IMR-90 (cell line): ENCODE results near the gene SERPINE2. TPM values are rescaled to one million over a fixed set of nuclear protein-coding genes. Genes with fewer than 3 reads are reported as not detected.
A peak's percentile ranks its signal among the peaks of the same experiment; 100 is the strongest.

Source experiments
- ATAC-seq: fragments of 200-7000 bp; cut with Tn5 transposase; 2 replicates; pipeline ENCODE4 v1.9.1; 2020; ENCODE audit warnings: low read depth, mild to moderate bottlenecking, moderate library complexity
- BruUV-seq: library from RNA; stranded (reverse); fragments of 400-500 nt; replicated peaks from 2 replicates; lab custom pipeline; 2021; lab: Mats Ljungman, UMichigan
- CTCF ChIA-PET: fragments of 300-600 bp; formaldehyde crosslinking; extraction: SDS; loops from one replicate; lab custom pipeline; 2021; ENCODE audit warnings: antibody characterized with exemption; lab: Yijun Ruan, JAX
- POLR2A ChIA-PET: fragments of 300-600 bp; sonication (Branson Sonifier 250); formaldehyde crosslinking; loops from one replicate; lab custom pipeline; 2022; ENCODE audit warnings: antibody characterized with exemption; ENCODE audit not compliant: unreplicated experiment; lab: Charles Lee
- DNase-seq: peaks from one replicate; pipeline ENCODE4 v3.0.0; 2013
- H2AFZ ChIP-seq: replicated peaks from 2 replicates; pipeline ENCODE3; 2013; ENCODE audit warnings: low read length, mild to moderate bottlenecking; ENCODE audit not compliant: poor library complexity
- H2AK5ac ChIP-seq: 2 replicates; pipeline ENCODE4 v1.6.1; 2013; ENCODE audit warnings: low read depth, low read length, inconsistent platforms
- H2AK9ac ChIP-seq: replicated peaks from 2 replicates; pipeline ENCODE3; 2013; ENCODE audit warnings: mild to moderate bottlenecking, low read depth, low read length, moderate library complexity; ENCODE audit not compliant: poor library complexity
- H2BK120ac ChIP-seq: 2 replicates; pipeline ENCODE4 v1.6.1; 2013; ENCODE audit warnings: low read depth, low read length, inconsistent platforms
- H2BK15ac ChIP-seq: 3 replicates; pipeline ENCODE4 v1.6.1; 2013; ENCODE audit warnings: low read depth, low read length, inconsistent platforms
- H2BK20ac ChIP-seq: 2 replicates; pipeline ENCODE4 v1.6.1; 2013; ENCODE audit warnings: low read depth, mild to moderate bottlenecking, inconsistent platforms, low read length, moderate library complexity
- H2BK5ac ChIP-seq: 2 replicates; pipeline ENCODE4 v1.6.1; 2013; ENCODE audit warnings: mild to moderate bottlenecking, low read depth, low read length, inconsistent platforms; ENCODE audit not compliant: poor library complexity, severe bottlenecking
- H3K14ac ChIP-seq: replicated peaks from 2 replicates; pipeline ENCODE4 v1.6.1; 2013; ENCODE audit warnings: low read depth, low read length, inconsistent platforms
- H3K18ac ChIP-seq: 2 replicates; pipeline ENCODE4 v1.6.1; 2013; ENCODE audit warnings: low read depth, low read length, control low read depth
- H3K23ac ChIP-seq: 2 replicates; pipeline ENCODE4 v1.6.1; 2013; ENCODE audit warnings: low read depth, low read length, inconsistent platforms
- H3K27ac ChIP-seq: 2 replicates; pipeline ENCODE4 v1.5.1; 2013; ENCODE audit warnings: mild to moderate bottlenecking, control low read depth, low read length; ENCODE audit not compliant: insufficient read depth
- H3K27me3 ChIP-seq: 2 replicates; pipeline ENCODE4 v1.6.1; 2013; ENCODE audit warnings: low read length; ENCODE audit not compliant: control insufficient read depth, insufficient read depth
- H3K36me3 ChIP-seq: 2 replicates; pipeline ENCODE4 v1.6.1; 2013; ENCODE audit warnings: low read length, mixed read lengths; ENCODE audit not compliant: control insufficient read depth, insufficient read depth
- H3K4ac ChIP-seq: 2 replicates; pipeline ENCODE4 v1.6.1; 2013; ENCODE audit warnings: low read depth, low read length, inconsistent platforms
- H3K4me1 ChIP-seq: 2 replicates; pipeline ENCODE4 v1.6.1; 2013; ENCODE audit warnings: low read length, mixed read lengths; ENCODE audit not compliant: control insufficient read depth, insufficient read depth
- H3K4me2 ChIP-seq: 2 replicates; pipeline ENCODE4 v1.6.1; 2013; ENCODE audit warnings: low read depth, mild to moderate bottlenecking, control low read depth, low read length, moderate library complexity
- H3K4me3 ChIP-seq: 2 replicates; pipeline ENCODE4 v1.5.1; 2013; ENCODE audit warnings: low read depth, mild to moderate bottlenecking, control low read depth, low read length, moderate library complexity; ENCODE audit not compliant: insufficient read depth
- H3K56ac ChIP-seq: 2 replicates; pipeline ENCODE4 v1.6.1; 2013; ENCODE audit warnings: low read length, inconsistent platforms; ENCODE audit not compliant: insufficient read depth; ENCODE audit errors: extremely low read depth
- H3K79me1 ChIP-seq, 2 experiments: 2 replicates each; pipeline ENCODE4 v1.6.1; 2013; ENCODE audit warnings: low read length in 2 of 2, inconsistent platforms in 1 of 2, low read depth in 1 of 2
- H3K9ac ChIP-seq: 2 replicates; pipeline ENCODE4 v1.6.1; 2013; ENCODE audit warnings: low read depth, low read length, control low read depth
- H3K9me1 ChIP-seq: 2 replicates; pipeline ENCODE4 v1.6.1; 2013; ENCODE audit warnings: low read length, inconsistent platforms; ENCODE audit not compliant: insufficient read depth
- H3K9me3 ChIP-seq: 2 replicates; pipeline ENCODE4 v1.6.1; 2013; ENCODE audit warnings: low read length; ENCODE audit not compliant: control insufficient read depth, insufficient read depth
- H4K20me1 ChIP-seq: 2 replicates; pipeline ENCODE4 v1.6.1; 2013; ENCODE audit warnings: low read length, inconsistent platforms; ENCODE audit not compliant: insufficient read depth
- H4K5ac ChIP-seq: 2 replicates; pipeline ENCODE4 v1.6.1; 2013; ENCODE audit warnings: mild to moderate bottlenecking, low read depth, low read length, control low read depth
- H4K8ac ChIP-seq, 2 experiments: 2 replicates each; pipeline ENCODE4 v1.6.1; 2013; ENCODE audit warnings: low read depth in 2 of 2, low read length in 2 of 2, control low read depth in 1 of 2, inconsistent platforms in 1 of 2
- H4K91ac ChIP-seq: 2 replicates; pipeline ENCODE4 v1.6.1; 2013; ENCODE audit warnings: low read depth, low read length, inconsistent platforms; ENCODE audit not compliant: insufficient read depth
- BHLHE40 ChIP-seq: fragments of 150-350 bp; IDR thresholded peaks from 2 replicates; pipeline ENCODE4 v1.6.1; 2016; ENCODE audit warnings: mild to moderate bottlenecking, low read depth, low read length
- MAZ ChIP-seq: IDR thresholded peaks from 2 replicates; pipeline ENCODE4 v1.6.1; 2012; ENCODE audit warnings: low read depth, mild to moderate bottlenecking, low read length, improper control_type of control experiment, moderate library complexity, borderline replicate concordance
- NFE2L2 ChIP-seq: fragments of 150-350 bp; IDR thresholded peaks from 2 replicates; pipeline ENCODE4 v1.6.1; 2016; ENCODE audit warnings: low read depth, mild to moderate bottlenecking, low read length
- RAD21 ChIP-seq: IDR thresholded peaks from 2 replicates; pipeline ENCODE4 v1.6.1; 2012; ENCODE audit warnings: low read length, improper control_type of control experiment
- RCOR1 ChIP-seq: IDR thresholded peaks from 2 replicates; pipeline ENCODE4 v1.6.1; 2012; ENCODE audit warnings: mild to moderate bottlenecking, low read length, improper control_type of control experiment; ENCODE audit not compliant: insufficient replicate concordance
- WGBS, 2 experiments: methylation state at CpG; one replicate each; pipeline versions ENCODE4 v1.1.5 to v1.1.7; 2013; ENCODE audit warnings: missing lambda C conversion rate in 2 of 2; ENCODE audit not compliant: insufficient read length in 1 of 2; ENCODE audit errors: extremely low coverage in 2 of 2; 5-methylcytosine and 5-hydroxymethylcytosine counted together
- dilution Hi-C: fragments of 300-500 bp; cut with HindIII; formaldehyde crosslinking; loops from one replicate; pipeline ENCODE4 v1.14.3; 2018; ENCODE audit warnings: low sequenced_read_pairs; ENCODE audit not compliant: unreplicated experiment
- in situ Hi-C: fragments of 300-500 bp; cut with MboI; formaldehyde crosslinking; loops from 3 replicates; pipeline ENCODE4 v1.14.3; 2019; ENCODE audit warnings: low sequenced_read_pairs, inconsistent platforms, mixed read lengths
- intact Hi-C: fragments of 100-400 bp; cut with micrococcal nuclease; formaldehyde crosslinking; loops from 2 replicates; pipeline ENCODE4 v1.10.0; 2022
- polyA plus RNA-seq, 3 experiments: library from polyadenylated mRNA; depleted of rRNA; stranded (reverse); fragments of >200 nt; gene quantifications; 2 replicates each; pipeline ENCODE4 v1.2.3, GENCODE V29; 2012; ENCODE audit warnings: low replicate concordance in 1 of 3
- total RNA-seq: library from RNA; depleted of rRNA; stranded (reverse); fragments of >200 nt; gene quantifications from 2 replicates; pipeline ENCODE4 v1.2.3, GENCODE V29; 2012

The SERPINE2 gene
- total and polyA plus RNA-seq, 2 of the 4 experiments (the other 2 are of a cell fraction): 24.0 to 62.7 TPM

GRCh38 chr2:223936862-223937326, 102.2 kb downstream of the SERPINE2 start:
- ATAC-seq: peak; percentile 42
- H2BK20ac ChIP-seq: peak overlapping the region; percentile 80
- H2AFZ ChIP-seq: no peak overlapping the region
- BruUV-seq: no TSS peak
- intact Hi-C loops (no loop called here), in situ Hi-C loops (no loop called here), dilution Hi-C loops (no loop called here)
- no peaks in the 10 kb centered on the region for H3K27me3 ChIP-seq
- H3K36me3 ChIP-seq: no peaks in the 10 kb centered on the region
- H3K18ac ChIP-seq: peak overlapping the region; percentile 79
- H3K9ac ChIP-seq: no peak overlapping the region
- no peak overlapping the region for H3K4me3 ChIP-seq
- H3K9me1 ChIP-seq: peaks cover 16% of the 10 kb centered on the region
- no peak overlapping the region for H2AK9ac ChIP-seq
- no peaks in the 10 kb centered on the region for H3K9me3 ChIP-seq
- peak overlapping the region; percentile 21 for H2BK5ac ChIP-seq
- H3K23ac ChIP-seq: peak overlapping the region; percentile 72
- WGBS, 2 experiments: no CpG with 5 or more reads among the region's 5 CpGs
- peak overlapping the region; percentile 88 for H2BK120ac ChIP-seq
- DNase-seq: peak; percentile 38
- ChIA-PET CTCF (no interaction called here), POLR2A (no interaction called here)
- H3K4me1 ChIP-seq: peaks cover 21% of the 10 kb centered on the region
- peak overlapping the region; percentile 47 for H3K14ac ChIP-seq
- peak overlapping the region; percentile 93; the same call in 2 of the 3 replicates for H2BK15ac ChIP-seq
- peak overlapping the region; percentile 80; the same call in 1 of the 2 replicates for H3K4ac ChIP-seq
- H4K20me1 ChIP-seq: peaks cover 37% of the 10 kb centered on the region
- peak overlapping the region; percentile 72 for H4K91ac ChIP-seq
- H3K4me2 ChIP-seq: peak overlapping the region; percentile 63; the same call in 1 of the 2 replicates
- H4K5ac ChIP-seq: peak overlapping the region; percentile 76; the same call in 1 of the 2 replicates
- peak overlapping the region; percentile 54 for H3K27ac ChIP-seq
- H2AK5ac ChIP-seq: peak overlapping the region; percentile 45; the same call in 1 of the 2 replicates
- peak overlapping the region; percentile 24 to 88 for H4K8ac ChIP-seq
- peaks cover 46 to 84% of the 10 kb centered on the region in 2 experiments for H3K79me1 ChIP-seq
- H3K56ac ChIP-seq: no peak overlapping the region
- TF ChIP-seq RAD21: no peak
- TF ChIP-seq BHLHE40: peak; percentile 58
- TF ChIP-seq RCOR1: no peak
- TF ChIP-seq NFE2L2: no peak
- no peak for TF ChIP-seq MAZ
